Measurements from ENCODE around the gene GNL1. TPM values are rescaled to one million over a fixed set of nuclear protein-coding genes. Genes with fewer than 3 reads are reported as not detected.

The GNL1 gene
- total and polyA plus RNA-seq, 9 of the 15 experiments (the other 6 are each of a cell fraction or from before 2014, with no cell fraction given), result 0.73 to 112 (median 58.0) TPM

DNA sequence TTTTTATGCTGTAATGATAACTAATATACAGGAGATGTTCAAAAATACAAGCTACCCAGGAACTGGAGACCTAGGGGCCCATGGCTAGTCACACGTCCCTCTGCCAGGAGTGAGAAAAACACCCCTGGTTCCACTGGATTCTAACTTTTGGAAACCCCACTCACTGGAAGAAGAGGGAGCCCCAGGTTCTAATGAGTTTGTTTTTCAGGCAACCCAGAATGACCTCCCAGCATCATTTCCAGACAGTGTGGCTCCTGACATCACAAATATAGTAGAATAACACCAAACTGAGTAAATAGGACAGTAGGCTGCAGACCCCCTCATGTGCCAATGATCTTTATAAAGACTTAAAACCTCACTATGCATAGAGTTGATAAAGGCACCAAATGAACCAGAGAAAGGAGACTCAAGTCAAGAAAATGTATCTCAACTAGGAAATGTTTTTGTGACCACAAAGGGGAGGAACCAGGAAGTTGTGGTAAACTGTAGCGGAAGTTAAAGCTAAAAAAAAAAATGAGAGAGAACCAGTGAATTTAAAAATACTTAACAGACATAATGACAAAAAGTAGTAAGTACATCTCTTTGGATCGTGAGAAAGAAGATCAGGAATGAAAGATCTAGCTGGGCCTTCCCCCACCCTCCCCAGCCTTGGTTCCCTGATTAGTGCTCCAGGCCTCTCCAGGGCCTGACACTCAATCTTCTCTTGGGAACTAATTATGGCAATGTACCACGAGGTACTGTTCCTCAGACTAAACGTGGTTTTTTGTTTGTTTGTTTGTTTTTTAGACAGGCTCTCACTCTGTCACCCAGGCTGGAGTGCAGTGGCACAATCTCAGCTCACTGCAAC lies 47.2 kb downstream of the GNL1 start (continued):
- TF ChIP-seq TSC22D4 (tag; IDR thresholded peaks at IDR 0.05) (no peak), HLTF (IDR thresholded peaks at IDR 0.05) (no peak), FOSL1 (tag; conservative IDR thresholded peaks at IDR 0.05) (no peak; the same call in 1 of the 2 replicates), ZNF609 (CRISPR knock-in tag; IDR thresholded peaks at IDR 0.05; ENCODE audit: borderline replicate concordance) (no peak), FOXK2 (conservative IDR thresholded peaks at IDR 0.05 in 1 of 2, IDR thresholded peaks at IDR 0.05 in 1 of 2; ENCODE audit: low read depth in 2 of 2) (no peak), ZBTB12 (CRISPR knock-in tag; IDR thresholded peaks at IDR 0.05) (peak; percentile 40; the same call in 1 of the 2 replicates), TBL1XR1 (IDR thresholded peaks at IDR 0.05; ENCODE audit: low read length in 2 of 2) (peak in 1 of 2 experiments; percentile 33; a peak in 1 of 4 replicates), HNRNPH1 (optimal IDR thresholded peaks at IDR 0.05; ENCODE audit: low read depth, low read length) (no peak), CBFA2T3 (IDR thresholded peaks at IDR 0.05) (no peak), ZNF445 (CRISPR knock-in tag; IDR thresholded peaks at IDR 0.05; ENCODE audit: low read depth) (no peak), SNRNP70 (optimal IDR thresholded peaks at IDR 0.05; ENCODE audit: low read depth, low read length) (no peak), CBFA2T2 (conservative IDR thresholded peaks at IDR 0.05) (no peak), ZNF41 (CRISPR knock-in tag; conservative IDR thresholded peaks at IDR 0.05) (0 out of 2 replicates have a peak, but pooled peaks have one; percentile 23), SP1 (CRISPR knock-in tag; IDR thresholded peaks at IDR 0.05) (no peak), TAF1 (IDR thresholded peaks at IDR 0.05; ENCODE audit: control insufficient read depth, extremely low read depth, insufficient read depth, low read length, severe bottlenecking) (no peak), BACH1 (tag; IDR thresholded peaks at IDR 0.05) (peak; percentile 70; the same call in 1 of the 2 replicates), MEIS2 (IDR thresholded peaks at IDR 0.05; ENCODE audit: partially characterized antibody) (no peak), MTF1 (CRISPR knock-in tag; IDR thresholded peaks at IDR 0.05; ENCODE audit: borderline replicate concordance) (no peak), ZFP36 (IDR thresholded peaks at IDR 0.05; ENCODE audit: low read depth, low read length, partially characterized antibody) (no peak), ZNF551 (CRISPR knock-in tag; IDR thresholded peaks at IDR 0.05) (no peak), BCOR (IDR thresholded peaks at IDR 0.05) (0 out of 2 replicates have a peak, but pooled peaks have one; percentile 18), TRIM24 (IDR thresholded peaks at IDR 0.05) (peak in 1 of 2 experiments; percentile 6; a peak in 1 of 4 replicates), SAFB2 (IDR thresholded peaks at IDR 0.05; ENCODE audit: borderline replicate concordance, low read depth, low read length, severe bottlenecking) (no peak), KDM4B (IDR thresholded peaks at IDR 0.05; ENCODE audit: borderline replicate concordance in 2 of 2, low read depth in 1 of 2) (no peak)

Data from K562 (cell line).